Body of pancreas (tissue), 4 donors: Measurements from ENCODE around the gene CMKLR1. TPM values are rescaled to one million over a fixed set of nuclear protein-coding genes. Genes with fewer than 3 reads are reported as not detected.

Source experiments
- ATAC-seq: fragments of 150-250 bp; one replicate; pipeline ENCODE4 v1.9.1; 2016
- DNase-seq, 4 donors: peaks; one replicate each; pipeline ENCODE4 v3.0.0-alpha.2; 2019
- H3K27ac ChIP-seq, 4 donors: fragments of 200-600 bp; sonication (generic); 1 replicate in 3 of 4; 2 replicates in 1 of 4; pipeline versions ENCODE4 v1.5.1 to v1.6.1; 2016 to 2019; ENCODE audit warnings: mild to moderate bottlenecking in 1 of 4, mixed read lengths in 1 of 4, moderate library complexity in 1 of 4
- H3K27me3 ChIP-seq, 2 donors: fragments of 200-600 bp; sonication (generic); one replicate each; pipeline ENCODE4 v1.6.0; 2016; ENCODE audit warnings: mild to moderate bottlenecking in 1 of 2
- H3K36me3 ChIP-seq, 2 donors: fragments of 200-600 bp; sonication (generic); replicated peaks in 1 of 2; 2 replicates each; pipeline ENCODE4 v1.5.1; 2016; ENCODE audit warnings: low read depth in 2 of 2; ENCODE audit not compliant: insufficient read depth in 1 of 2
- H3K4me1 ChIP-seq: fragments of 200-600 bp; sonication (generic); one replicate; pipeline ENCODE4 v1.6.0; 2016
- H3K4me3 ChIP-seq, 2 donors: fragments of 200-600 bp; sonication (generic); 1 replicate in 1 of 2; 2 replicates in 1 of 2; pipeline ENCODE4 v1.5.1; 2016 to 2019
- H3K9me3 ChIP-seq, 3 donors: fragments of 200-600 bp; sonication (generic); 1 replicate in 2 of 3; 2 replicates in 1 of 3; pipeline ENCODE4 v1.5.1; 2016
- CTCF ChIP-seq, 7 experiments: fragments of 450-650 bp in 4 of 7; fragments of 200-600 bp in 3 of 7; sonication (generic) in 3 of 7; IDR thresholded peaks; one replicate each; pipeline ENCODE4 v1.5.1; 2016 to 2019; ENCODE audit warnings: antibody characterized with exemption in 7 of 7
- POLR2A ChIP-seq, 3 donors: fragments of 450-650 bp; IDR thresholded peaks; one replicate each; pipeline ENCODE4 v1.6.1; 2016; ENCODE audit warnings: antibody characterized with exemption in 3 of 3, mild to moderate bottlenecking in 2 of 3
- WGBS, 2 donors: methylation state at CpG; one replicate each; pipeline ENCODE4 v1.1.5; 2017; 5-methylcytosine and 5-hydroxymethylcytosine counted together
- intact Hi-C: fragments of 100-400 bp; cut with DNase I; formaldehyde crosslinking; loops from one replicate; pipeline ENCODE4 v1.15.1; 2023
- total RNA-seq, 2 donors: library from RNA; depleted of rRNA; stranded (reverse); fragments of >200 nt; gene quantifications; one replicate each; pipeline ENCODE4 v1.1.0, GENCODE V29; 2016

CMKLR1 gene
- total RNA-seq, 2 donors from 2014 or later, result 5.3 to 5.7 TPM

GRCh38 chr12:108265505-108265904 is 73.6 kb downstream of the CMKLR1 start:
- no peak for ATAC-seq
- 42 to 50% methylated on average over 1 of the region's 1 CpG for WGBS, 2 donors
- TF ChIP-seq POLR2A (IDR thresholded peaks at IDR 0.05), result no peak
- no peak for TF ChIP-seq CTCF (IDR thresholded peaks at IDR 0.05)
- Histone ChIP-seq H3K27me3 (no peaks in the 10 kb centered on the region), H3K9me3 (no peaks in the 10 kb centered on the region), H3K4me3 (no peak overlapping the region), H3K36me3 (no peaks in the 10 kb centered on the region), H3K4me1 (no peaks in the 10 kb centered on the region), H3K27ac (no peak overlapping the region)
- intact Hi-C loops, result no loop called here
- DNase-seq, result no peak

DNA sequence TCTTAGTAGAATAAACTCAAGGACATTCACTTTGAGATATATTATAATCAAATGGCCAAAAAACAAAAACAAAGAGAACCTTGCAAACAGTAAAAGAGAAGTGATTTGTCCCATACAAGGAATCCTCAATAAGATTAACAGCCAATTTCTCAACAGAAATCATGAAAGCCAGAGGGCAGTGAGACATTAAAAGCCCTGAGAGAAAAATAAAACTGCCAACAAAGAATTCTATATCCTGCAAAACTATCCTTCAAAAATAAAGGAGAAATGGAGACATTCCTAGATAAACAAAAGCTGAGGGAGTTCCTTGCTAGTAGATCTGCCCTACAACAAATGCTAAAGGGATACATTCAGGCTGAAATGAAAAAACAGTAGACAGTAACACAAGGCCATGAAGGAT is 78.1 kb downstream of the CMKLR1 start:
- no peak overlapping the region for H3K27ac ChIP-seq
- H3K27me3 ChIP-seq, result no peaks in the 10 kb centered on the region
- no peak for DNase-seq
- TF ChIP-seq CTCF (IDR thresholded peaks at IDR 0.05) (no peak), POLR2A (IDR thresholded peaks at IDR 0.05) (no peak)
- no peaks in the 10 kb centered on the region for H3K4me1 ChIP-seq
- no peak for ATAC-seq
- no peaks in the 10 kb centered on the region for H3K36me3 ChIP-seq
- intact Hi-C loops, result no loop called here
- no peak overlapping the region for H3K4me3 ChIP-seq
- peaks cover 0 to 6% (median 0%) of the 10 kb centered on the region in 3 donors for H3K9me3 ChIP-seq

- intact Hi-C loops, result no loop called here
- Histone ChIP-seq H3K27ac (no peak overlapping the region), H3K4me3 (no peak overlapping the region), H3K36me3 (no peaks in the 10 kb centered on the region), H3K4me1 (no peaks in the 10 kb centered on the region), H3K9me3 (peaks cover 0 to 6% (median 0%) of the 10 kb centered on the region in 3 donors), H3K27me3 (no peaks in the 10 kb centered on the region)
- no peak for ATAC-seq
- DNase-seq, result no peak
- 35 to 38% methylated on average over 3 of the region's 3 CpGs for WGBS, 2 donors
- no peak for TF ChIP-seq POLR2A (IDR thresholded peaks at IDR 0.05)
- TF ChIP-seq CTCF (IDR thresholded peaks at IDR 0.05), result no peak
These were observed 79.1 kb downstream of the CMKLR1 start for GRCh38 chr12:108260039-108260438.

DNA sequence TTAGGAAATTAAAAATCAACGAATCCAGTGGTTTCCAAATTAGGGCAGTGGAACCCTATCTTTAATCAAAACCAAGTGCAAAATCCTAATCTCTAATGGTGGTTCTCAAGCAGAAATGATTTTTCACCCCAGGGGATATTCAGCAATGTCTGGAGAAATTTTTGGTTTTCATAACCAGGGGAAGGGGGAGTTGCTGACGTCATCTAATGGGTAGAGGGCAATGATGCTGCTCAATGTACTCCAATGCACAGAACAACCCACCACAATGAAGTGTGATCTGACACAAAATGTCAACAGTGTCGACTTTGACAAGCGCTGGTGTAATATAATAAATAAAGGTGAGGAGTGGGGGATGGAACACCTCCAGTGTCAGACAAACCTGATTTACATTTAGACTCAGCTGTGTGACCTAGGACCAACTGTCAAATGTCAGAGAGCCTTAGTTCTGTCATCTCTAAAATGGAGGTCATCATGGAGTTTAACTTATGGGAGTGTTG is 81.5 kb downstream of the CMKLR1 start:
- no peak for ATAC-seq
- H3K27ac ChIP-seq, result no peak overlapping the region
- DNase-seq, result no peak
- no peaks in the 10 kb centered on the region for H3K27me3 ChIP-seq
- H3K36me3 ChIP-seq, result no peaks in the 10 kb centered on the region
- H3K4me3 ChIP-seq, result no peak overlapping the region
- H3K9me3 ChIP-seq, result peaks cover 0 to 6% (median 0%) of the 10 kb centered on the region in 3 donors
- WGBS, 2 donors, result 57 to 58% methylated on average over 4 of the region's 4 CpGs
- H3K4me1 ChIP-seq, result no peaks in the 10 kb centered on the region
- TF ChIP-seq CTCF (IDR thresholded peaks at IDR 0.05), result no peak
- TF ChIP-seq POLR2A (IDR thresholded peaks at IDR 0.05), result no peak
- intact Hi-C loops, result no loop called here

GRCh38 chr12:108257004-108257403 is 82.1 kb downstream of the CMKLR1 start:
- WGBS, 2 donors, result 37 to 60% methylated on average over 3 of the region's 3 CpGs
- DNase-seq, result no peak
- intact Hi-C loops, result no loop called here

More at GRCh38 chr12:108257004-108257403, 82.1 kb downstream of the CMKLR1 start:
- Histone ChIP-seq H3K4me3 (no peak overlapping the region), H3K27me3 (no peaks in the 10 kb centered on the region), H3K27ac (no peak overlapping the region), H3K36me3 (no peaks in the 10 kb centered on the region), H3K9me3 (peaks cover 0 to 6% (median 0%) of the 10 kb centered on the region in 3 donors), H3K4me1 (no peaks in the 10 kb centered on the region)
- no peak for TF ChIP-seq CTCF (IDR thresholded peaks at IDR 0.05)
- no peak for ATAC-seq
